HG03159 (cell line): ENCODE data around the gene S100A13.
"Not testable (repeated sequence)": the region's sequence is repeated elsewhere in the genome, so short reads cannot be mapped to it uniquely, and the experiment has no call there.

Source experiments
- ATAC-seq: cut with Tn5 transposase; IDR thresholded peaks from one replicate; pipeline ENCODE4 v1.9.1; 2021; ENCODE audit warnings: mild to moderate bottlenecking, moderate library complexity; ENCODE audit not compliant: unreplicated experiment

The S100A13 gene

GRCh38 chr1:153575497-153575896 is 51.8 kb downstream of the S100A13 start:
- not testable (repeated sequence) for ATAC-seq

GRCh38 chr1:153575081-153575491 is 52.2 kb downstream of the S100A13 start:
- not testable (repeated sequence) for ATAC-seq

DNA sequence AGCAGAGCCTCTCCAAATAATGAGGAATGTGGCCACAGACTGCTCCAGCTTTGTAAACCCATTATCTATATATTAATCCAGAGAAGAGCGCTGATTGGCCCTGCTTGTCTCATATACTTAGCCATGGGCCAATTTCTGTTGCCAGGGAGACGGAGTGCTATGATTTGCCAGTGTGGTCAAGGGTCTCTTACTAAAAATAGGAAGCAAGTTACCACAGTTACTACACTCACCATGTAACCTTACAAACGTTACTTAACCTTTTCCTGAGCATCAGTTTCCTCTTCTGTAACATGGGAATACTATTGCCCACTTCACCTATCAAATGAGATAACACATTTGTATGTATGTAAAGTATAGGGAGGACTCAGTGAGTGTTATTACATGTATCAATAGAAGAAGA is 54.0 kb downstream of the S100A13 start:
- ATAC-seq, result no peak

GRCh38 chr1:153572569-153573015 is 54.7 kb downstream of the S100A13 start:
- no peak for ATAC-seq

DNA sequence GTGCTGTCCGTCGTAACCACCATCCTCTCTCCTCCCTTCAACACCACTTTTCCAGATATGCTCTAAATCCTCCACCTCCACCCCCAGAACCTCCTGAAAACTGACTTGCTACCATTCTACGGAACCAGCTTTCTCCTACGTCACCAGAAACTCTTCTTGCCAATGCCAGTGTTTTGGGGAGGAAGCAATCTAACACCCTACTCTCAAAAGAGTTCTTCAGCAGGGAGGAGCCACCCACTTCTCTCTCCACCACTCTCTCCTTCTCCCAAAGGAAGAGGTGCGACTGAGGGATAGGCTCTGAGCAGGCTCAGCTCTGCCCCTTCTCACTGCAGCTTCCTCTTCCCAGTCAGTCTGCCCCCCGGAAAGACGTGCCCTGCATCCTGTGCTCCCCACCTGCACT is 55.6 kb downstream of the S100A13 start:
- no peak for ATAC-seq

- no peak for ATAC-seq
Measured at GRCh38 chr1:153570874-153571273, 56.4 kb downstream of the S100A13 start.

DNA sequence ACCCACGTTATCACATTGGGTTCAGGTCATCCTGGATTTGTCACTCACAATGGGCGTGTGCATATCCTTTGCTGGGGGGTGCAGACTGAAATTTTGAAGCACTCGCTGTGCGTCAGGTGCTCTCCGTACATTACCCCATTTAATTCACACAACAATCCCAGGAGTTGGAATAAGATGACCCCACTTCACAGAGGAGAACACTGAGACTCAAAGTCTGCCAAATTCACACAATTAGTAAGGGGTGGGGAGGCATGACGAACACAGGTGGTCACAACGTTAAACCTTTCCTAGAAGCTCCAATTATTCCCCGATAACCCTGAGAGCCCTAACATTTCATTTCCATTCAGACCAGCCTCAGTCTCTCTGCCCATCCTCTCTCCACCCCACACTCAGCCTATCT is 57.8 kb downstream of the S100A13 start:
- ATAC-seq, result no peak
